Stimulated activated CD8-positive, alpha-beta memory T cell treated with anti-CD3 and anti-CD28 coated beads, Interleukin-4, amount 100 ng/mL, for 24 hours (primary cell): ENCODE data around the gene CYS1.
"Not testable (repeated sequence)": the region's sequence is repeated elsewhere in the genome, so short reads cannot be mapped to it uniquely, and the experiment has no call there.

Experiments
- DNase-seq: peaks from one replicate; pipeline ENCODE4 v3.0.0-alpha.2; 2020; ENCODE audit warnings: low read depth

CYS1 gene

GRCh38 chr2:10091889-10092244, 11.7 kb upstream of the CYS1 start:
- not testable (repeated sequence) for DNase-seq

- DNase-seq: no peak
Measured at GRCh38 chr2:10091182-10091888, 11.1 kb upstream of the CYS1 start.

- DNase-seq: no peak
Measured at GRCh38 chr2:10089565-10090190, 9.5 kb upstream of the CYS1 start.

- DNase-seq: no peak
Measured at GRCh38 chr2:10087360-10087759, 7.1 kb upstream of the CYS1 start.

- no peak for DNase-seq
Measured at GRCh38 chr2:10086950-10087349, 6.7 kb upstream of the CYS1 start.

- DNase-seq: no peak
Measured at GRCh38 chr2:10085668-10086059, 5.5 kb upstream of the CYS1 start.

- DNase-seq: no peak
Measured at GRCh38 chr2:10085043-10085667, 4.9 kb upstream of the CYS1 start.

GRCh38 chr2:10084223-10084865, 4.1 kb upstream of the CYS1 start:
- DNase-seq: no peak

GRCh38 chr2:10083692-10084211, 3.5 kb upstream of the CYS1 start:
- no peak for DNase-seq

- DNase-seq: no peak
Measured at GRCh38 chr2:10083046-10083445, 2.8 kb upstream of the CYS1 start.

GRCh38 chr2:10080536-10081304, 509 bp upstream of the CYS1 start:
- DNase-seq: no peak

GRCh38 chr2:10079266-10079869, 843 bp downstream of the CYS1 start:
- no peak for DNase-seq

GRCh38 chr2:10078704-10079265, 1.4 kb downstream of the CYS1 start:
- DNase-seq: no peak

GRCh38 chr2:10078001-10078400, 2.2 kb downstream of the CYS1 start:
- DNase-seq: no peak

- no peak for DNase-seq
Measured at GRCh38 chr2:10076988-10077527, 3.2 kb downstream of the CYS1 start.

- DNase-seq: no peak
Measured at GRCh38 chr2:10076511-10076910, 3.7 kb downstream of the CYS1 start.

GRCh38 chr2:10075571-10076209, 4.5 kb downstream of the CYS1 start:
- DNase-seq: no peak

- DNase-seq: no peak
Measured at GRCh38 chr2:10075101-10075500, 5.1 kb downstream of the CYS1 start.

- DNase-seq: no peak
Measured at GRCh38 chr2:10073706-10074105, 6.5 kb downstream of the CYS1 start.

GRCh38 chr2:10072656-10073480, 7.3 kb downstream of the CYS1 start:
- peak; percentile 58 for DNase-seq
